NCI-H1105 treated with DMSO at 0.1 percent for 48 hours (cell line): ENCODE results near the gene SMPDL3A.
A peak's percentile ranks its signal among the peaks of the same experiment; 100 is the strongest.

Experiments
- DNase-seq: peaks from one replicate; lab custom pipeline; 2025; lab: John Stamatoyannopoulos, UW

The SMPDL3A gene

GRCh38 chr6:122778302-122778701, 10.8 kb upstream of the SMPDL3A start:
- DNase-seq = no peak

GRCh38 chr6:122778985-122779661, 9.9 kb upstream of the SMPDL3A start:
- DNase-seq = no peak

- no peak for DNase-seq
Observed at GRCh38 chr6:122779667-122780066, 9.4 kb upstream of the SMPDL3A start, which contains the start of gene FABP7. FABP7 (plus strand) TSS chr6:122779716; CDS start chr6:122779795, 79 bp downstream.

- no peak for DNase-seq
Observed at GRCh38 chr6:122780114-122780513, 8.9 kb upstream of the SMPDL3A start.

- DNase-seq = no peak
Observed at GRCh38 chr6:122781716-122782115, 7.3 kb upstream of the SMPDL3A start.

GRCh38 chr6:122783401-122783800, 5.7 kb upstream of the SMPDL3A start:
- no peak for DNase-seq

GRCh38 chr6:122785891-122786290, 3.2 kb upstream of the SMPDL3A start:
- DNase-seq = no peak

GRCh38 chr6:122787721-122788120, 1.3 kb upstream of the SMPDL3A start:
- DNase-seq = no peak

GRCh38 chr6:122788208-122788607, 850 bp upstream of the SMPDL3A start:
- DNase-seq = no peak

- peak; percentile 41 for DNase-seq
Observed at GRCh38 chr6:122788663-122789181, 336 bp upstream of the SMPDL3A start.

- DNase-seq = no peak
Observed at GRCh38 chr6:122790028-122790422, 967 bp downstream of the SMPDL3A start.

GRCh38 chr6:122790423-122791309, 1.6 kb downstream of the SMPDL3A start:
- no peak for DNase-seq

- DNase-seq = no peak
Observed at GRCh38 chr6:122791310-122791679, 2.2 kb downstream of the SMPDL3A start.

GRCh38 chr6:122792766-122793165, 3.7 kb downstream of the SMPDL3A start:
- no peak for DNase-seq

- no peak for DNase-seq
Observed at GRCh38 chr6:122797537-122797936, 8.5 kb downstream of the SMPDL3A start.

GRCh38 chr6:122798099-122798641, 9.1 kb downstream of the SMPDL3A start:
- no peak for DNase-seq

- DNase-seq = no peak
Observed at GRCh38 chr6:122799140-122799745, 10.2 kb downstream of the SMPDL3A start.

- DNase-seq = no peak
Observed at GRCh38 chr6:122799916-122800686, 11.0 kb downstream of the SMPDL3A start.

GRCh38 chr6:122800906-122801305, 11.8 kb downstream of the SMPDL3A start:
- DNase-seq = no peak

- DNase-seq = no peak
Observed at GRCh38 chr6:122801397-122801796, 12.3 kb downstream of the SMPDL3A start.

- DNase-seq = no peak
Observed at GRCh38 chr6:122803171-122803661, 14.2 kb downstream of the SMPDL3A start.
